Measurements from ENCODE around the gene UGT1A6. TPM values are rescaled to one million over a fixed set of nuclear protein-coding genes. Genes with fewer than 3 reads are reported as not detected.

The UGT1A6 gene
- total and polyA plus RNA-seq, 12 donors: not detected

GRCh38 chr2:233690444-233690843, 2.2 kb upstream of the UGT1A6 start:
- no peak for TF ChIP-seq CTCF (IDR thresholded peaks at IDR 0.05)
- no peaks in the 10 kb centered on the region for H3K4me1 ChIP-seq
- no peaks in the 10 kb centered on the region for H3K9me3 ChIP-seq
- H3K36me3 ChIP-seq: no peaks in the 10 kb centered on the region
- DNase-seq (no peak), ATAC-seq (no peak)
- H3K4me3 ChIP-seq: no peak overlapping the region
- H3K27me3 ChIP-seq: peaks cover 0 to 10% (median 0%) of the 10 kb centered on the region in 7 donors
- no peak overlapping the region for H3K27ac ChIP-seq
- WGBS, 2 donors: 67 to 68% methylated on average over 4 of the region's 4 CpGs
- intact Hi-C loops (cut with DNase I): no loop called here

- no peak for DNase-seq
- peaks cover 0 to 4% (median 0%) of the 10 kb centered on the region in 7 donors for H3K27me3 ChIP-seq
- 84% methylated on average over 11 of the region's 11 CpGs for WGBS, 2 donors
- ATAC-seq: no peak
- no peaks in the 10 kb centered on the region for H3K36me3 ChIP-seq
- no peak for TF ChIP-seq CTCF (IDR thresholded peaks at IDR 0.05)
- intact Hi-C loops (cut with DNase I): no loop called here
- H3K4me1 ChIP-seq: no peaks in the 10 kb centered on the region
- H3K4me3 ChIP-seq: no peak overlapping the region
- no peak overlapping the region for H3K27ac ChIP-seq
- no peaks in the 10 kb centered on the region for H3K9me3 ChIP-seq
Measured at GRCh38 chr2:233691443-233692433, 952 bp upstream of the UGT1A6 start.

- DNase-seq: no peak
- no peak overlapping the region for H3K4me3 ChIP-seq
- H3K36me3 ChIP-seq: no peaks in the 10 kb centered on the region
- no peaks in the 10 kb centered on the region for H3K4me1 ChIP-seq
- WGBS, 2 donors: 52 to 54% methylated on average over 6 of the region's 6 CpGs
- no peak overlapping the region for H3K27ac ChIP-seq
- H3K27me3 ChIP-seq: peaks cover 0 to 7% (median 2%) of the 10 kb centered on the region in 7 donors
- no peaks in the 10 kb centered on the region for H3K9me3 ChIP-seq
- intact Hi-C loops (cut with DNase I): no loop called here
- no peak for TF ChIP-seq CTCF (IDR thresholded peaks at IDR 0.05)
- ATAC-seq: no peak
Measured at GRCh38 chr2:233693963-233694362, 1.3 kb downstream of the UGT1A6 start.

GRCh38 chr2:233698740-233699139, 6.0 kb downstream of the UGT1A6 start:
- no peaks in the 10 kb centered on the region for H3K4me1 ChIP-seq
- intact Hi-C loops (cut with DNase I): no loop called here
- no peak for TF ChIP-seq CTCF (IDR thresholded peaks at IDR 0.05)
- ATAC-seq: no peak
- no peak overlapping the region for H3K4me3 ChIP-seq
- H3K9me3 ChIP-seq: peaks cover 0 to 5% (median 0%) of the 10 kb centered on the region in 11 donors
- H3K27me3 ChIP-seq: peaks cover 0 to 9% (median 0%) of the 10 kb centered on the region in 7 donors
- H3K27ac ChIP-seq: no peak overlapping the region
- H3K36me3 ChIP-seq: no peaks in the 10 kb centered on the region
- 76 to 92% methylated on average over 4 of the region's 4 CpGs for WGBS, 2 donors
- no peak for DNase-seq

Measured in heart right ventricle (tissue), 16 donors.